ENCODE measurements around the gene NEDD4L. TPM values are rescaled to one million over a fixed set of nuclear protein-coding genes. Genes with fewer than 3 reads are reported as not detected.

The NEDD4L gene
- total and polyA plus RNA-seq, 4 donors = 10.2 to 20.3 (median 13.2) TPM

- WGBS = 92% methylated on average over 1 of the region's 1 CpG
- Histone ChIP-seq H3K4me1 (ENCODE audit: control insufficient read depth in 4 of 4, insufficient read depth in 4 of 4, low read length in 3 of 4) (peaks cover 0 to 8% (median 1%) of the 10 kb centered on the region in 4 donors), H3K9me3 (ENCODE audit: control insufficient read depth in 4 of 4, low read length in 3 of 4) (no peaks in the 10 kb centered on the region), H3K4me3 (ENCODE audit: low read depth in 1 of 3, low read length in 3 of 3) (no peak overlapping the region), H3K27me3 (ENCODE audit: control insufficient read depth in 4 of 4, insufficient read depth in 4 of 4, low read length in 3 of 4) (no peaks in the 10 kb centered on the region), H3K9ac (ENCODE audit: low read depth in 1 of 2, low read length in 2 of 2) (no peak overlapping the region), H3K27ac (ENCODE audit: low read depth in 1 of 2, low read length in 2 of 2) (no peak overlapping the region), H3K36me3 (ENCODE audit: control insufficient read depth in 4 of 4, insufficient read depth in 3 of 4, low read depth in 1 of 4, low read length in 3 of 4) (no peaks in the 10 kb centered on the region)
- DNase-seq (ENCODE audit: low spot score) = no peak
- TF ChIP-seq RAD21 (IDR thresholded peaks at IDR 0.05) = no peak
- TF ChIP-seq TAF1 (conservative IDR thresholded peaks at IDR 0.05) = no peak
- TF ChIP-seq, protein P1, sequence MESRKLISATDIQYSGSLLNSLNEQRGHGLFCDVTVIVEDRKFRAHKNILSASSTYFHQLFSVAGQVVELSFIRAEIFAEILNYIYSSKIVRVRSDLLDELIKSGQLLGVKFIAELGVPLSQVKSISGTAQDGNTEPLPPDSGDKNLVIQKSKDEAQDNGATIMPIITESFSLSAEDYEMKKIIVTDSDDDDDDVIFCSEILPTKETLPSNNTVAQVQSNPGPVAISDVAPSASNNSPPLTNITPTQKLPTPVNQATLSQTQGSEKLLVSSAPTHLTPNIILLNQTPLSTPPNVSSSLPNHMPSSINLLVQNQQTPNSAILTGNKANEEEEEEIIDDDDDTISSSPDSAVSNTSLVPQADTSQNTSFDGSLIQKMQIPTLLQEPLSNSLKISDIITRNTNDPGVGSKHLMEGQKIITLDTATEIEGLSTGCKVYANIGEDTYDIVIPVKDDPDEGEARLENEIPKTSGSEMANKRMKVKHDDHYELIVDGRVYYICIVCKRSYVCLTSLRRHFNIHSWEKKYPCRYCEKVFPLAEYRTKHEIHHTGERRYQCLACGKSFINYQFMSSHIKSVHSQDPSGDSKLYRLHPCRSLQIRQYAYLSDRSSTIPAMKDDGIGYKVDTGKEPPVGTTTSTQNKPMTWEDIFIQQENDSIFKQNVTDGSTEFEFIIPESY (IDR thresholded peaks at IDR 0.05) = no peak
- no peak for TF ChIP-seq RXRA (IDR thresholded peaks at IDR 0.05)
- TF ChIP-seq FOXA2 (IDR thresholded peaks at IDR 0.05) = no peak
- no peak for TF ChIP-seq NR2F2 (IDR thresholded peaks at IDR 0.05)
- TF ChIP-seq YY1 (IDR thresholded peaks at IDR 0.05) = no peak
- TF ChIP-seq, protein P2, sequence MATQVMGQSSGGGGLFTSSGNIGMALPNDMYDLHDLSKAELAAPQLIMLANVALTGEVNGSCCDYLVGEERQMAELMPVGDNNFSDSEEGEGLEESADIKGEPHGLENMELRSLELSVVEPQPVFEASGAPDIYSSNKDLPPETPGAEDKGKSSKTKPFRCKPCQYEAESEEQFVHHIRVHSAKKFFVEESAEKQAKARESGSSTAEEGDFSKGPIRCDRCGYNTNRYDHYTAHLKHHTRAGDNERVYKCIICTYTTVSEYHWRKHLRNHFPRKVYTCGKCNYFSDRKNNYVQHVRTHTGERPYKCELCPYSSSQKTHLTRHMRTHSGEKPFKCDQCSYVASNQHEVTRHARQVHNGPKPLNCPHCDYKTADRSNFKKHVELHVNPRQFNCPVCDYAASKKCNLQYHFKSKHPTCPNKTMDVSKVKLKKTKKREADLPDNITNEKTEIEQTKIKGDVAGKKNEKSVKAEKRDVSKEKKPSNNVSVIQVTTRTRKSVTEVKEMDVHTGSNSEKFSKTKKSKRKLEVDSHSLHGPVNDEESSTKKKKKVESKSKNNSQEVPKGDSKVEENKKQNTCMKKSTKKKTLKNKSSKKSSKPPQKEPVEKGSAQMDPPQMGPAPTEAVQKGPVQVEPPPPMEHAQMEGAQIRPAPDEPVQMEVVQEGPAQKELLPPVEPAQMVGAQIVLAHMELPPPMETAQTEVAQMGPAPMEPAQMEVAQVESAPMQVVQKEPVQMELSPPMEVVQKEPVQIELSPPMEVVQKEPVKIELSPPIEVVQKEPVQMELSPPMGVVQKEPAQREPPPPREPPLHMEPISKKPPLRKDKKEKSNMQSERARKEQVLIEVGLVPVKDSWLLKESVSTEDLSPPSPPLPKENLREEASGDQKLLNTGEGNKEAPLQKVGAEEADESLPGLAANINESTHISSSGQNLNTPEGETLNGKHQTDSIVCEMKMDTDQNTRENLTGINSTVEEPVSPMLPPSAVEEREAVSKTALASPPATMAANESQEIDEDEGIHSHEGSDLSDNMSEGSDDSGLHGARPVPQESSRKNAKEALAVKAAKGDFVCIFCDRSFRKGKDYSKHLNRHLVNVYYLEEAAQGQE (IDR thresholded peaks at IDR 0.05) = no peak
- no peak for TF ChIP-seq JUND (IDR thresholded peaks at IDR 0.05)
- no peak for TF ChIP-seq SP1 (IDR thresholded peaks at IDR 0.05)
- TF ChIP-seq, protein P3, sequence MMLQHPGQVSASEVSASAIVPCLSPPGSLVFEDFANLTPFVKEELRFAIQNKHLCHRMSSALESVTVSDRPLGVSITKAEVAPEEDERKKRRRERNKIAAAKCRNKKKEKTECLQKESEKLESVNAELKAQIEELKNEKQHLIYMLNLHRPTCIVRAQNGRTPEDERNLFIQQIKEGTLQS (IDR thresholded peaks at IDR 0.05) = no peak
- TF ChIP-seq, protein P4, sequence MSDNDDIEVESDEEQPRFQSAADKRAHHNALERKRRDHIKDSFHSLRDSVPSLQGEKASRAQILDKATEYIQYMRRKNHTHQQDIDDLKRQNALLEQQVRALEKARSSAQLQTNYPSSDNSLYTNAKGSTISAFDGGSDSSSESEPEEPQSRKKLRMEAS (IDR thresholded peaks at IDR 0.05) = no peak
- TF ChIP-seq FOXA1 (IDR thresholded peaks at IDR 0.05) = no peak
- no peak for TF ChIP-seq GABPA (IDR thresholded peaks at IDR 0.05 in 1 of 2, conservative IDR thresholded peaks at IDR 0.05 in 1 of 2)
- TF ChIP-seq, protein P5, sequence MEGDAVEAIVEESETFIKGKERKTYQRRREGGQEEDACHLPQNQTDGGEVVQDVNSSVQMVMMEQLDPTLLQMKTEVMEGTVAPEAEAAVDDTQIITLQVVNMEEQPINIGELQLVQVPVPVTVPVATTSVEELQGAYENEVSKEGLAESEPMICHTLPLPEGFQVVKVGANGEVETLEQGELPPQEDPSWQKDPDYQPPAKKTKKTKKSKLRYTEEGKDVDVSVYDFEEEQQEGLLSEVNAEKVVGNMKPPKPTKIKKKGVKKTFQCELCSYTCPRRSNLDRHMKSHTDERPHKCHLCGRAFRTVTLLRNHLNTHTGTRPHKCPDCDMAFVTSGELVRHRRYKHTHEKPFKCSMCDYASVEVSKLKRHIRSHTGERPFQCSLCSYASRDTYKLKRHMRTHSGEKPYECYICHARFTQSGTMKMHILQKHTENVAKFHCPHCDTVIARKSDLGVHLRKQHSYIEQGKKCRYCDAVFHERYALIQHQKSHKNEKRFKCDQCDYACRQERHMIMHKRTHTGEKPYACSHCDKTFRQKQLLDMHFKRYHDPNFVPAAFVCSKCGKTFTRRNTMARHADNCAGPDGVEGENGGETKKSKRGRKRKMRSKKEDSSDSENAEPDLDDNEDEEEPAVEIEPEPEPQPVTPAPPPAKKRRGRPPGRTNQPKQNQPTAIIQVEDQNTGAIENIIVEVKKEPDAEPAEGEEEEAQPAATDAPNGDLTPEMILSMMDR (IDR thresholded peaks at IDR 0.05; ENCODE audit: low read depth, low read length, missing input control) = no peak
- TF ChIP-seq EGR1 (IDR thresholded peaks at IDR 0.05; ENCODE audit: low read depth in 2 of 2) = no peak
- TF ChIP-seq HNF4G (IDR thresholded peaks at IDR 0.05) = no peak
- no peak for TF ChIP-seq HNF4A (conservative IDR thresholded peaks at IDR 0.05)
Observed at GRCh38 chr18:58158008-58158407, 114.0 kb downstream of the NEDD4L start.

Measured in liver (tissue), 9 donors.